ENCODE measurements around the gene TMEM200C. TPM values are rescaled to one million over a fixed set of nuclear protein-coding genes. Genes with fewer than 3 reads are reported as not detected.
"Not testable (repeated sequence)": the region's sequence is repeated elsewhere in the genome, so short reads cannot be mapped to it uniquely, and the experiment has no call there.

Gene TMEM200C
- total RNA-seq, 1 donor from 2014 or later, result 0.50 TPM

DNA sequence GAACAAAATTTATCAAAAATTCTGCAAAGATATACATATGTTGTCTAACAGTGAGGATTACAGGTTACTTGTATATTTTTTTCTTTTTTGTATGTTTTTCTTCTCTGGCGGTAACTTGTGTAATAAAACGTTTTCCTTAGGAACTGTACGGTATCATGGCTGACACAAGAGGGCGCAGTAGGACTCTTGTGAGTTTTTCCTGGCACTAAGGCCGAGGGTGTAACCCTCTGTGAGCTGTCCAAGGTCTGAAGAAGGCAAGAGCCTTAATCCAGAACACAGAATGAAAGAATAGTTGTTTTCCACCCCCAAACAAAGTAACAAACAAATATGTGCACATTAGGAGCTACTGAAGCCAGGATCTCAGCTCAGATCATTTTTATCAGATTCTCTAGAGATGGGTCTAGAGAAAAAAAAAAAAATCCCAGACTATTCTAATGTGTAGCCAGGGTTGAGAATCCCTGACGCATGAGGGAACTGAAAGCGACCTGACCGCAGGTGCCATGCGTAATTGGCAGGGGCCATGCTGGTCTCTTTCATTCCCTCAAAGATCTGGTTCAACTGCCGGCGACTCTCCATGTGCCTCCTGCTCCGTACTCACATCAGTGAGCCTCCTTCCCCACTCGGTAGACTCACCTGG lies 27.0 kb downstream of the TMEM200C start:
- H3K27me3 ChIP-seq (ENCODE audit: low read depth), result no peaks in the 10 kb centered on the region
- intact Hi-C loops (cut with DNase I), result no loop called here
- ATAC-seq (peak; percentile 92 to 94), DNase-seq (peak; percentile 59)
- H3K9me3 ChIP-seq, result no peaks in the 10 kb centered on the region
- H3K4me1 ChIP-seq, result no peaks in the 10 kb centered on the region
- no peak overlapping the region for H3K27ac ChIP-seq
- H3K4me3 ChIP-seq, result no peak overlapping the region
- TF ChIP-seq, protein P1, sequence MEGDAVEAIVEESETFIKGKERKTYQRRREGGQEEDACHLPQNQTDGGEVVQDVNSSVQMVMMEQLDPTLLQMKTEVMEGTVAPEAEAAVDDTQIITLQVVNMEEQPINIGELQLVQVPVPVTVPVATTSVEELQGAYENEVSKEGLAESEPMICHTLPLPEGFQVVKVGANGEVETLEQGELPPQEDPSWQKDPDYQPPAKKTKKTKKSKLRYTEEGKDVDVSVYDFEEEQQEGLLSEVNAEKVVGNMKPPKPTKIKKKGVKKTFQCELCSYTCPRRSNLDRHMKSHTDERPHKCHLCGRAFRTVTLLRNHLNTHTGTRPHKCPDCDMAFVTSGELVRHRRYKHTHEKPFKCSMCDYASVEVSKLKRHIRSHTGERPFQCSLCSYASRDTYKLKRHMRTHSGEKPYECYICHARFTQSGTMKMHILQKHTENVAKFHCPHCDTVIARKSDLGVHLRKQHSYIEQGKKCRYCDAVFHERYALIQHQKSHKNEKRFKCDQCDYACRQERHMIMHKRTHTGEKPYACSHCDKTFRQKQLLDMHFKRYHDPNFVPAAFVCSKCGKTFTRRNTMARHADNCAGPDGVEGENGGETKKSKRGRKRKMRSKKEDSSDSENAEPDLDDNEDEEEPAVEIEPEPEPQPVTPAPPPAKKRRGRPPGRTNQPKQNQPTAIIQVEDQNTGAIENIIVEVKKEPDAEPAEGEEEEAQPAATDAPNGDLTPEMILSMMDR (IDR thresholded peaks at IDR 0.05), result peak; percentile 69
- H3K36me3 ChIP-seq, result no peaks in the 10 kb centered on the region

- DNase-seq, result no peak
- Histone ChIP-seq H3K4me3 (no peak overlapping the region), H3K27ac (no peak overlapping the region), H3K36me3 (no peaks in the 10 kb centered on the region), H3K4me1 (no peaks in the 10 kb centered on the region), H3K27me3 (ENCODE audit: low read depth) (no peaks in the 10 kb centered on the region), H3K9me3 (no peaks in the 10 kb centered on the region)
- TF ChIP-seq, protein P1 (IDR thresholded peaks at IDR 0.05), result no peak
- no peak for ATAC-seq
- intact Hi-C loops (cut with DNase I), result no loop called here
Measured at GRCh38 chr18:5865521-5865920, 29.8 kb downstream of the TMEM200C start.

DNA sequence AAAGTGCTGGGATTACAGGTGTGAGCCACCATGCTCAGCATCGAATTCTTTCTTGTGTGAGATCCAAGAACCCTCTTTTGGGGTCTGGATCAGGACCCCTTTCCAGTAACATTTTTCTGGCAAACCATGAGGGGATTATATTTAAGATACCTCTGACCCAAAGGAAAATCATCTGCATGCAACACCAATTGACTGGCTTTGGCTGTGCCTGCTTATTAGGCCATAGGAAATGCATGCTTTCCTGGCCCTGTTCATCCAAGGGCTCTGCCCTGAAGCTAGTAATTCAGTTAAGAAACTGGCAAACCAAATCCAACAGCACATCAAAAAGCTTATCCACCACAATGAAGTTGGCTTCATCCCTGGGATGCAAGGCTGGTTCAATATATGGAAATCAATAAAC lies 33.2 kb downstream of the TMEM200C start:
- ATAC-seq; H3K36me3 ChIP-seq; DNase-seq; H3K9me3 ChIP-seq; H3K4me1 ChIP-seq; H3K4me3 ChIP-seq; H3K27me3 ChIP-seq (ENCODE audit: low read depth); H3K27ac ChIP-seq; intact Hi-C loops (cut with DNase I): not testable (repeated sequence)

GRCh38 chr18:5857180-5857579 lies 38.1 kb downstream of the TMEM200C start:
- no peak for DNase-seq
- Histone ChIP-seq H3K36me3 (no peaks in the 10 kb centered on the region), H3K27me3 (ENCODE audit: low read depth) (peaks cover 6% of the 10 kb centered on the region), H3K9me3 (no peaks in the 10 kb centered on the region), H3K4me1 (no peaks in the 10 kb centered on the region), H3K27ac (no peak overlapping the region), H3K4me3 (no peak overlapping the region)
- no peak for ATAC-seq
- intact Hi-C loops (cut with DNase I), result no loop called here
- TF ChIP-seq, protein P1 (IDR thresholded peaks at IDR 0.05), result no peak

GRCh38 chr18:5853253-5853652 lies 42.1 kb downstream of the TMEM200C start:
- Histone ChIP-seq H3K27ac (no peak overlapping the region), H3K36me3 (no peaks in the 10 kb centered on the region), H3K27me3 (ENCODE audit: low read depth) (peaks cover 6% of the 10 kb centered on the region), H3K9me3 (no peaks in the 10 kb centered on the region), H3K4me1 (no peaks in the 10 kb centered on the region), H3K4me3 (no peak overlapping the region)
- TF ChIP-seq, protein P1 (IDR thresholded peaks at IDR 0.05), result no peak
- no peak for ATAC-seq
- intact Hi-C loops (cut with DNase I), result no loop called here
- DNase-seq, result no peak

DNA sequence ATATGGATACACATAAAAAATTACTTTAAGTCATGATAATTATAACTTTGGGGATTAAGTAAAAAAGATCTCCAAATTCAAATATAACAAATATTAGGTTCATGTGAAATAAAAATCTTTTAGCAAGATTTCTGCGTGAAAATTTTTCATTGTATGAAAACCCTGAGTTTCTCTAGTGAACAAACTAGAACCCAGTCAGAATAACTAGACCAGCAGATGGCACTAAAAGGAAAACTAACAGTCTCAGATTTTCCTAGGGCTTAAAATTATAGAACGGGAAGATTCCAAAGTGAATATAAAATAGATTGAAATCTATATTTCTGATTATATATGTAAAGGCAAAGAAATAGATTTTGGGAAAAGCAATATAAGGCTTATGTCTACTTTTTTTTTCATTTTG lies 43.3 kb downstream of the TMEM200C start:
- no peaks in the 10 kb centered on the region for H3K9me3 ChIP-seq
- H3K4me3 ChIP-seq, result no peak overlapping the region
- no peaks in the 10 kb centered on the region for H3K36me3 ChIP-seq
- DNase-seq (no peak), ATAC-seq (no peak)
- intact Hi-C loops (cut with DNase I), result no loop called here
- TF ChIP-seq, protein P1 (IDR thresholded peaks at IDR 0.05), result no peak
- H3K4me1 ChIP-seq, result no peaks in the 10 kb centered on the region
- H3K27me3 ChIP-seq (ENCODE audit: low read depth), result peaks cover 6% of the 10 kb centered on the region
- no peak overlapping the region for H3K27ac ChIP-seq
